ENCODE results near the gene DTNBP1.

DNA sequence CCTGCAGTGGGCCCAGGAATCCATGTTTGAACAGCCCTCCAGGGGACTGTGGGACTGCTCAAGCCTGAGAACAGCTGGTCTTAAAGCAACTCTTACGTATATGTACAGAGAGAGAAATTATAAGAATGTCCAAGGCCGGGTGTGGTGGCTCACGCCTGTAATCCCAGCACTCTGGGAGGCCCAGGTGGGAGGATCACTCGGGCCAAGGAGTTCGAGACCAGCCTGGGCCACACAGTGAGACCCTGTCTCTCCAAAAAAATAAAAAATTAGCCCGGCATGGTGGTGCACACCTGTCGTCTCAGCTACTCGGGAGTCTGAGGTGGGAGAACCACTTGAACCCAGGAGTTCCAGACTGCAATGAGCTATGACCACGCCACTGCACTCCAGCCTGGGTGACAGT, 134.0 kb downstream of the DTNBP1 start:
- TF ChIP-seq, protein P1, sequence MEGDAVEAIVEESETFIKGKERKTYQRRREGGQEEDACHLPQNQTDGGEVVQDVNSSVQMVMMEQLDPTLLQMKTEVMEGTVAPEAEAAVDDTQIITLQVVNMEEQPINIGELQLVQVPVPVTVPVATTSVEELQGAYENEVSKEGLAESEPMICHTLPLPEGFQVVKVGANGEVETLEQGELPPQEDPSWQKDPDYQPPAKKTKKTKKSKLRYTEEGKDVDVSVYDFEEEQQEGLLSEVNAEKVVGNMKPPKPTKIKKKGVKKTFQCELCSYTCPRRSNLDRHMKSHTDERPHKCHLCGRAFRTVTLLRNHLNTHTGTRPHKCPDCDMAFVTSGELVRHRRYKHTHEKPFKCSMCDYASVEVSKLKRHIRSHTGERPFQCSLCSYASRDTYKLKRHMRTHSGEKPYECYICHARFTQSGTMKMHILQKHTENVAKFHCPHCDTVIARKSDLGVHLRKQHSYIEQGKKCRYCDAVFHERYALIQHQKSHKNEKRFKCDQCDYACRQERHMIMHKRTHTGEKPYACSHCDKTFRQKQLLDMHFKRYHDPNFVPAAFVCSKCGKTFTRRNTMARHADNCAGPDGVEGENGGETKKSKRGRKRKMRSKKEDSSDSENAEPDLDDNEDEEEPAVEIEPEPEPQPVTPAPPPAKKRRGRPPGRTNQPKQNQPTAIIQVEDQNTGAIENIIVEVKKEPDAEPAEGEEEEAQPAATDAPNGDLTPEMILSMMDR (IDR thresholded peaks at IDR 0.05): no peak
- no peak for TF ChIP-seq POLR2A (IDR thresholded peaks at IDR 0.05)
